Smooth muscle cell (in vitro differentiated cells): Measurements from ENCODE around the gene FAM32A. TPM values are rescaled to one million over a fixed set of nuclear protein-coding genes. Genes with fewer than 3 reads are reported as not detected.

Source experiments
- DNase-seq: peaks from one replicate; lab custom pipeline; 2025; ENCODE audit not compliant: unreplicated experiment; lab: John Stamatoyannopoulos, UW
- H2AFZ ChIP-seq: fragments of 200-600 bp; sonication (generic); 2 replicates; pipeline ENCODE4 v1.6.0; 2016; ENCODE audit warnings: antibody characterized with exemption, low read depth, mild to moderate bottlenecking
- H3F3A ChIP-seq: fragments of 200-600 bp; sonication (generic); 2 replicates; pipeline ENCODE4 v1.6.0; 2017; ENCODE audit warnings: antibody characterized with exemption, low read depth
- H3K27ac ChIP-seq: fragments of 200-600 bp; sonication (generic); 2 replicates; pipeline ENCODE4 v1.5.1; 2016; ENCODE audit warnings: low read depth, mild to moderate bottlenecking
- H3K27me3 ChIP-seq: fragments of 200-600 bp; sonication (generic); 2 replicates; pipeline ENCODE4 v1.6.1; 2016; ENCODE audit warnings: low read depth, mild to moderate bottlenecking
- H3K36me3 ChIP-seq: fragments of 200-600 bp; sonication (generic); 2 replicates; pipeline ENCODE4 v1.5.1; 2016; ENCODE audit warnings: low read depth
- H3K4me1 ChIP-seq: fragments of 200-600 bp; sonication (generic); 2 replicates; pipeline ENCODE4 v1.5.1; 2016; ENCODE audit warnings: low read depth
- H3K4me2 ChIP-seq: fragments of 200-600 bp; sonication (generic); 2 replicates; pipeline ENCODE4 v1.6.0; 2016; ENCODE audit warnings: mild to moderate bottlenecking
- H3K4me3 ChIP-seq: fragments of 200-600 bp; sonication (generic); 2 replicates; pipeline ENCODE4 v1.5.1; 2016; ENCODE audit warnings: mild to moderate bottlenecking
- H3K79me2 ChIP-seq: fragments of 200-600 bp; sonication (generic); 2 replicates; pipeline ENCODE4 v1.6.0; 2016; ENCODE audit warnings: low read depth, mild to moderate bottlenecking
- H3K9ac ChIP-seq: fragments of 200-600 bp; sonication (generic); 2 replicates; pipeline ENCODE4 v1.6.0; 2016; ENCODE audit warnings: low read depth
- H3K9me3 ChIP-seq: fragments of 200-600 bp; sonication (generic); replicated peaks from 2 replicates; pipeline ENCODE4 v1.5.1; 2016; ENCODE audit warnings: low read depth
- H4K20me1 ChIP-seq: fragments of 200-600 bp; sonication (generic); 2 replicates; pipeline ENCODE4 v1.6.0; 2016; ENCODE audit warnings: low read depth
- CTCF ChIP-seq: fragments of 200-600 bp; sonication (generic); IDR thresholded peaks from 2 replicates; pipeline ENCODE4 v1.5.1; 2017; ENCODE audit warnings: borderline replicate concordance, mild to moderate bottlenecking, antibody characterized with exemption; ENCODE audit not compliant: insufficient read depth, poor library complexity, severe bottlenecking
- WGBS: methylation state at CpG from one replicate; pipeline ENCODE4 v1.1.7; 2016; ENCODE audit warnings: low lambda C conversion rate; 5-methylcytosine and 5-hydroxymethylcytosine counted together
- polyA plus RNA-seq: library from polyadenylated mRNA; unstranded; fragments of >200 nt; fragmentation: Nextera tagmentation; extraction: Ambion mirVana; gene quantifications from 2 replicates; pipeline ENCODE4 v1.2.1, GENCODE V29; 2016
- total RNA-seq: library from RNA; depleted of rRNA; stranded (reverse); fragments of >200 nt; gene quantifications from 2 replicates; pipeline ENCODE4 v1.2.3, GENCODE V29; 2014

FAM32A gene
- total and polyA plus RNA-seq, 2 experiments from 2014 or later = 109 to 132 TPM

GRCh38 chr19:16180611-16181010, 4.6 kb upstream of the FAM32A start:
- H3K27ac ChIP-seq = peak overlapping the region; percentile 19
- no peaks in the 10 kb centered on the region for H4K20me1 ChIP-seq
- H3K4me1 ChIP-seq = no peaks in the 10 kb centered on the region

GRCh38 chr19:16184665-16185122, 516 bp upstream of the FAM32A start:
- no peak for DNase-seq
- peaks cover 8% of the 10 kb centered on the region for H4K20me1 ChIP-seq
- peak overlapping the region; percentile 77 for H2AFZ ChIP-seq
- no peaks in the 10 kb centered on the region for H3K36me3 ChIP-seq
- peaks cover 26% of the 10 kb centered on the region for H3K79me2 ChIP-seq
- H3K4me3 ChIP-seq = peak overlapping the region; percentile 92
- 64% methylated on average over 18 of the region's 18 CpGs for WGBS
- no peaks in the 10 kb centered on the region for H3K9me3 ChIP-seq
- H3K9ac ChIP-seq = no peak overlapping the region
- H3F3A ChIP-seq = peaks cover 6% of the 10 kb centered on the region
- no peak overlapping the region for H3K27ac ChIP-seq
- peak overlapping the region; percentile 92 for H3K4me2 ChIP-seq
- H3K4me1 ChIP-seq = peaks cover 8% of the 10 kb centered on the region
- H3K27me3 ChIP-seq = no peaks in the 10 kb centered on the region
- TF ChIP-seq CTCF = no peak

More at GRCh38 chr19:16180611-16181010, 4.6 kb upstream of the FAM32A start:
- no peaks in the 10 kb centered on the region for H3K9me3 ChIP-seq
- peak overlapping the region; percentile 54 for H3K4me2 ChIP-seq
- peaks cover under 1% of the 10 kb centered on the region for H3K79me2 ChIP-seq
- H3K4me3 ChIP-seq = no peak overlapping the region
- H3K9ac ChIP-seq = no peak overlapping the region
- no peak for DNase-seq
- H3K36me3 ChIP-seq = no peaks in the 10 kb centered on the region
- H3F3A ChIP-seq = peaks cover 6% of the 10 kb centered on the region
- no peak for TF ChIP-seq CTCF
- no peaks in the 10 kb centered on the region for H3K27me3 ChIP-seq
- WGBS = 25% methylated on average over 4 of the region's 4 CpGs
- no peak overlapping the region for H2AFZ ChIP-seq

- H4K20me1 ChIP-seq = peaks cover 8% of the 10 kb centered on the region
- peak overlapping the region; percentile 63 for H2AFZ ChIP-seq
- peaks cover 26% of the 10 kb centered on the region for H3K79me2 ChIP-seq
- H3K4me3 ChIP-seq = peak overlapping the region; percentile 92
- peaks cover 8% of the 10 kb centered on the region for H3K4me1 ChIP-seq
- H3K9me3 ChIP-seq = no peaks in the 10 kb centered on the region
- no peaks in the 10 kb centered on the region for H3K36me3 ChIP-seq
- H3K27me3 ChIP-seq = no peaks in the 10 kb centered on the region
- peak overlapping the region; percentile 65 for H3K27ac ChIP-seq
- H3F3A ChIP-seq = peaks cover 6% of the 10 kb centered on the region
- peak; percentile 22 for DNase-seq
- WGBS = 4% methylated on average over 16 of the region's 20 CpGs
- peak overlapping the region; percentile 91 for H3K9ac ChIP-seq
- TF ChIP-seq CTCF = peak; percentile 32
- peak overlapping the region; percentile 92 for H3K4me2 ChIP-seq
These were observed 536 bp downstream of the FAM32A start for GRCh38 chr19:16185768-16186123.

GRCh38 chr19:16188521-16188920, 3.3 kb downstream of the FAM32A start:
- no peaks in the 10 kb centered on the region for H3K9me3 ChIP-seq
- no peaks in the 10 kb centered on the region for H3K27me3 ChIP-seq
- H3K9ac ChIP-seq = no peak overlapping the region
- H2AFZ ChIP-seq = no peak overlapping the region
- no peak overlapping the region for H3K27ac ChIP-seq
- H4K20me1 ChIP-seq = peaks cover 8% of the 10 kb centered on the region
- TF ChIP-seq CTCF = no peak
- peaks cover 26% of the 10 kb centered on the region for H3K79me2 ChIP-seq
- no peaks in the 10 kb centered on the region for H3F3A ChIP-seq
- WGBS = 91% methylated on average over 3 of the region's 3 CpGs
- H3K36me3 ChIP-seq = no peaks in the 10 kb centered on the region
- no peak overlapping the region for H3K4me2 ChIP-seq
- peaks cover 8% of the 10 kb centered on the region for H3K4me1 ChIP-seq
- DNase-seq = no peak
- H3K4me3 ChIP-seq = no peak overlapping the region
